Measurements from ENCODE around the gene DNAH14. TPM values are rescaled to one million over a fixed set of nuclear protein-coding genes. Genes with fewer than 3 reads are reported as not detected.

Gene DNAH14
- total and polyA plus RNA-seq, 9 of the 15 experiments (the other 6 are each of a cell fraction or from before 2014, with no cell fraction given), result 58.4 to 142 (median 98.4) TPM

DNA sequence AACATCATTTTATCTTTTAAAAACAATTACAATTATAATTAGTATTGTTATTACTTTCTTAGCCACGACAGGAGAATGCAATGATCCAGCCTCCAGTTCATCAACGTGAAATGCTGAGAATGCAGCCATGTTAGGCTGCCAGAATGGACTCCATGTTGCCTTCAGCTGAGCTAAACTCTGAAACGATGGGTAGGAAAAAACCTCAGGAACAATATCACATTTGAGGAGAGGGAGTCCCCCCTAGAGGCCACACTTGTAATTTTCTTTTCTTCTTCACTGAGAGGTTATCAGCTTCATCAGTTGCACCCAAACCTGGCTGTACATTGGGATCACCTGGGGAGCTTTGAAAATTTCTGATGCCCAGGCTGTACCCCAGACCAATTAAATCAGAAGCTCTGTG, 34.6 kb upstream of the DNAH14 start:
- peak; percentile 19 to 39 (median 36) for DNase-seq (ENCODE audit: extremely low read depth in 1 of 4, low spot score in 3 of 4)
- H3K27me3 ChIP-seq (ENCODE audit: control insufficient read depth in 2 of 2, insufficient read depth in 2 of 2, low read length in 2 of 2), result 0 out of 5 replicates have a peak, but pooled peaks cover 0 to 3% of the 10 kb centered on the region in 2 experiments
- no peaks in the 10 kb centered on the region for H3K36me3 ChIP-seq (ENCODE audit: control insufficient read depth, insufficient read depth, low read length)
- in situ Hi-C loops (cut with MboI) (no loop called here), intact Hi-C loops (cut with micrococcal nuclease) (no loop called here)
- ATAC-seq, result peak; percentile 77; the same call in 2 of the 3 replicates
- CTCF ChIA-PET (ENCODE audit: low intra/inter-chr PET ratio), result no interaction called here
- no TSS peak for BruUV-seq (replicated peaks)
- no peaks in the 10 kb centered on the region for H4K20me1 ChIP-seq (replicated peaks; ENCODE audit: control insufficient read depth, insufficient read depth, low read length)
- H3K9me3 ChIP-seq (replicated peaks; ENCODE audit: control insufficient read depth, insufficient read depth, low read depth, low read length), result no peaks in the 10 kb centered on the region
- H3K9me1 ChIP-seq (ENCODE audit: control insufficient read depth, insufficient read depth, low read length), result no peaks in the 10 kb centered on the region
- H3K79me2 ChIP-seq (ENCODE audit: control insufficient read depth, insufficient read depth, low read length), result no peaks in the 10 kb centered on the region
- no peak overlapping the region for H3K27ac ChIP-seq (ENCODE audit: extremely low read depth, low read depth, low read length)
- no peak overlapping the region for H3K4me3 ChIP-seq
- no peaks in the 10 kb centered on the region for H3K4me1 ChIP-seq (replicated peaks in 1 of 2; ENCODE audit: control insufficient read depth in 2 of 2, insufficient read depth in 2 of 2, low read length in 2 of 2)
- WGBS (ENCODE audit: insufficient coverage, low coverage, missing lambda C conversion rate), result 0% methylated on average over 3 of the region's 3 CpGs
- no peak for TF ChIP-seq ZNF431 (CRISPR knock-in tag; IDR thresholded peaks at IDR 0.05)
- TF ChIP-seq RAD21 (CRISPR knock-in tag; conservative IDR thresholded peaks at IDR 0.05 in 1 of 2, IDR thresholded peaks at IDR 0.05 in 1 of 2), result peak in 1 of 2 experiments; percentile 36; a peak in 2 of 4 replicates
- TF ChIP-seq, protein P1, sequence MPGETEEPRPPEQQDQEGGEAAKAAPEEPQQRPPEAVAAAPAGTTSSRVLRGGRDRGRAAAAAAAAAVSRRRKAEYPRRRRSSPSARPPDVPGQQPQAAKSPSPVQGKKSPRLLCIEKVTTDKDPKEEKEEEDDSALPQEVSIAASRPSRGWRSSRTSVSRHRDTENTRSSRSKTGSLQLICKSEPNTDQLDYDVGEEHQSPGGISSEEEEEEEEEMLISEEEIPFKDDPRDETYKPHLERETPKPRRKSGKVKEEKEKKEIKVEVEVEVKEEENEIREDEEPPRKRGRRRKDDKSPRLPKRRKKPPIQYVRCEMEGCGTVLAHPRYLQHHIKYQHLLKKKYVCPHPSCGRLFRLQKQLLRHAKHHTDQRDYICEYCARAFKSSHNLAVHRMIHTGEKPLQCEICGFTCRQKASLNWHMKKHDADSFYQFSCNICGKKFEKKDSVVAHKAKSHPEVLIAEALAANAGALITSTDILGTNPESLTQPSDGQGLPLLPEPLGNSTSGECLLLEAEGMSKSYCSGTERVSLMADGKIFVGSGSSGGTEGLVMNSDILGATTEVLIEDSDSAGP (CRISPR knock-in tag; IDR thresholded peaks at IDR 0.05), result no peak
- no peak for TF ChIP-seq MEF2A (IDR thresholded peaks at IDR 0.05; ENCODE audit: control insufficient read depth, low read depth, low read length)
- TF ChIP-seq CTCF (IDR thresholded peaks at IDR 0.05 in 2 of 3, conservative IDR thresholded peaks at IDR 0.05 in 1 of 3; ENCODE audit: insufficient read depth in 2 of 3, low read depth in 1 of 3, low read length in 3 of 3), result peak in 2 of 3 experiments; percentile 42 to 44; a peak in 3 of 6 replicates
- TF ChIP-seq HMGN3 (IDR thresholded peaks at IDR 0.05; ENCODE audit: borderline replicate concordance, extremely low read depth, insufficient read length, low read depth, low read length), result no peak
- no peak for TF ChIP-seq SAFB (IDR thresholded peaks at IDR 0.05; ENCODE audit: borderline replicate concordance, low read depth, low read length)
- no peak overlapping the region for H3K4me2 ChIP-seq (ENCODE audit: insufficient read depth, low read length)
- POLR2A ChIA-PET, result no interaction called here
- no peak for FAIRE-seq
- no peak overlapping the region for H2AFZ ChIP-seq (ENCODE audit: low read depth, low read length)
- no peak overlapping the region for H3K9ac ChIP-seq (ENCODE audit: insufficient read depth in 1 of 2, low read depth in 2 of 2, low read length in 2 of 2)

Measured in K562 (cell line).